IPS-NIHi11 (cell line): ENCODE measurements around the gene ACIN1.
A peak's percentile ranks its signal among the peaks of the same experiment; 100 is the strongest.

Experiments used
- DNase-seq: peaks from one replicate; pipeline ENCODE4 v3.0.0; 2012; ENCODE audit warnings: mixed read lengths, low spot score

The ACIN1 gene

DNA sequence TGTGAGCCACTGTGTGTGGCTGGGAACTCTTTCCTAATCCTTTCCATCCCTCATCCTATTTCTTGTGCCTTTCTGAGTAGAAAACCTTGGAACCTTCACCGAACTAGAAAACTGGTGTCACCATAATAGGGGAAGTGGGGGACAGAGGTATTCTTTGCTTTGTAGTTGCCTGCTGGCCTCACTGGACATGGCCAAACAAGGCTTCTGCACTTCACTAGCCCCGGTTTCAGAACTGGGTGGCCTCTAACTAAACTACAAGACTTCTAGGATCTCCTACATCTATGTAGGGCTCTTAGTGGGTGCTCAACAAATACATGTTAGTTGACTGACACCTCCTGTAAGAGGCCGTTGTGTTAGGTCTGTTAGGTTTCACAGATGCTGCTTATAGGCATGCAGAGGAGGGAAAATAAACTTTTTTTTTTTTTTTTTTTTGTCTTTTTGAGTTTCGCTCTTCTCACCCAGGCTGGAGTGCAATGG is 10.4 kb upstream of the ACIN1 start:
- no peak for DNase-seq

GRCh38 chr14:23104591-23105347 is 9.8 kb upstream of the ACIN1 start, which contains the start of gene CIROP:
Gene CIROP (minus strand): TSS chr14:23104989. CDS start chr14:23104920, 69 bp downstream.
- no peak for DNase-seq

GRCh38 chr14:23104070-23104590 is 9.2 kb upstream of the ACIN1 start:
- no peak for DNase-seq

DNA sequence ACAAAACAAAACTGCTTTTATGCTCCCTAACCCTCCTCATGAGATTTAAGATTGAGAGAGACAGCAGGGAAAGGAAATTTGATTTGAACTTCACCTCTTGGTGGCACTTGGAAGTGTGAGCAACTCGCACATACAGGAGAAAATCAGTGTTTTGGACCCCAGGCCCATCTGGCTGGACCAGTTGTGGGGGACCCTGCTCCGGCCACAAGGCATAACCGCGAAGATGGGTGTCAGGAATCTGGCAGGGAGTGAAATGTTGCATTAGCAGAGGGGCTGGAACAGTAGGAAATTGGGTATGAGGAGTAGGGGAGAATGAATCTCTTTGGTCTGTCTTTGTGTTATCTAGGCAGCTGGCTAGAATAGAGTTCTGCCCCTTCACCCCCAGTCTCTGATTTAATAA is 8.6 kb upstream of the ACIN1 start:
- DNase-seq = no peak

DNA sequence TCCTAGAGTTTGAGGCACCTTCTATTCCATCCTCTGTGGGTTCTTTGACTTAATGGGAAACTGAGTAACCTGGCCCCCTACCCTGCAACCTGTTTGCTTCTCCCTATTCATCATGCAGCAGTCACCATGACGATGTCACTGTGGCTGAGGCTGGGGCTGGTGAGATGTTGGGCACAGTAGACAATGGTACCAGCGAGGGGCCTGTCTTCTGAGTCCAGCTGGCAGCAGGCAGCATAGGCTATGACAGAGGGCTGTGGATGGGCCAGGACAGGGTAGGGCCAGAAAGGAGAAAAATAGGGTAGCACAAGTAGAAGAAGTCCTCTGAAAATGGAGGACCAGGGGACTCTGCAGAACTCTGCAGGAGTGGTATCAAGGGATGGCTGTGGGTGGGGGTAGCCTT is 7.9 kb upstream of the ACIN1 start:
- DNase-seq = no peak

DNA sequence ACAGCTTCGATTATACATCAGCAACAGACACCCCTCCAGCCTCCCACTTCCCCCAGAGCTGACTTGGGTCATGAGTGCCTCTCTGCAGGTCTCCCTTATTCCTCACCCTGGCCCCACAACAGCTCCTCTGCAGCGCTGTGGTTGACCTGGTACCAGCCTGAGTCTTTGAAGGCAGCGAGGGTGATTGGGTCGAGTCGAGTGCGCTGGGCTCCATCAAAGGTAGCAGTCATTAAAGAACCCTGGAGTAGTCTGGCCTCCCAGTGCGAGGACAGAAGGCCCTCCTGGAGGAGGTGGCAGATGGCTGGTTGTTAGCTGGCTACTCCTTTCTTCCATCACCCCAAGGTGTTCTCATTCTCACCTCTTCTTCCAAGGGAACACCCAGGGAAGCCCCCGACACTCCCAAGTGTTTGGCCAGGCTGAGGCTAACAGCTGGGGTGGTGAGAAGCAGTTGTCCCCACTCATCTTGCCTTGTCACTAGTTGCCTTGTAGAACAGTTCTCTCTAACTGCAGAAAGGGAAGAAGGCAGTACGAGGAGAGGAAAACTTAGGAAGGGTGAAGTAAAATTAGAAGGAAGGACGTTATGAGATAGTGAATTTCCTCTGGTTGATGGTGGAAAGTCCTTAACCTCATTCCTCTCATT is 7.2 kb upstream of the ACIN1 start:
- DNase-seq = no peak

GRCh38 chr14:23101213-23101970 is 6.5 kb upstream of the ACIN1 start:
- DNase-seq = no peak

DNA sequence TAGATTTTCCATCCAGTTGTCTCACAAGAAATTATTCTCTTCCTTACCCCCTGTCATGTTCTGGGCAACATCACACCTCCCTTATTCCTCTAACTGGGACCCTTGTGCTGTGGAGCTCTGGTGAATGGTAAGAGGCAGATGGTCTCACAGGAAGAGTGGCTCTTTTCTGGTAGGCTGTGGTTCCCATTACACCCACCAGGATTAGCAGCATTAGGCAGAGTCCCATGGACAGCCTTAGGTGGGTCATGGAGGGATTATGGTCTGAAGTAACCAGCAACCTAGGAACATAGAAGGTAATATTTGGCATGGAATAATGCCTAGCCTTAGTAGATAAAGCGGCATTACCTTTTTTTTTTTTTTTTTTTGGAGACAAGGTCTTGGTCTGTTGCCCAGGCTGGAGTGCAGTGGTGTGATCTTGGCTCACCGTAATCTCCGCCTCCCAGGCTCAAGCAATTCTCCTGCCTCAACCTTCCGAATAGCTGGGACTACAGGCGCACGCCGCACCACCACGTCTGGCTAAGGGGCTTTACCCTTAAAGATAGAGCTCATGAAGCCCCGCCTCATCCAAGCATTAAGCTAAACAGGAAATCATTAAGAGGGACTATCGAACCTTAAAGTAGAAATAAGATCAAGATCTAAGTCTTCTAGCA is 4.4 kb upstream of the ACIN1 start:
- DNase-seq = no peak

GRCh38 chr14:23097786-23098185 is 2.9 kb upstream of the ACIN1 start:
- DNase-seq = no peak

DNA sequence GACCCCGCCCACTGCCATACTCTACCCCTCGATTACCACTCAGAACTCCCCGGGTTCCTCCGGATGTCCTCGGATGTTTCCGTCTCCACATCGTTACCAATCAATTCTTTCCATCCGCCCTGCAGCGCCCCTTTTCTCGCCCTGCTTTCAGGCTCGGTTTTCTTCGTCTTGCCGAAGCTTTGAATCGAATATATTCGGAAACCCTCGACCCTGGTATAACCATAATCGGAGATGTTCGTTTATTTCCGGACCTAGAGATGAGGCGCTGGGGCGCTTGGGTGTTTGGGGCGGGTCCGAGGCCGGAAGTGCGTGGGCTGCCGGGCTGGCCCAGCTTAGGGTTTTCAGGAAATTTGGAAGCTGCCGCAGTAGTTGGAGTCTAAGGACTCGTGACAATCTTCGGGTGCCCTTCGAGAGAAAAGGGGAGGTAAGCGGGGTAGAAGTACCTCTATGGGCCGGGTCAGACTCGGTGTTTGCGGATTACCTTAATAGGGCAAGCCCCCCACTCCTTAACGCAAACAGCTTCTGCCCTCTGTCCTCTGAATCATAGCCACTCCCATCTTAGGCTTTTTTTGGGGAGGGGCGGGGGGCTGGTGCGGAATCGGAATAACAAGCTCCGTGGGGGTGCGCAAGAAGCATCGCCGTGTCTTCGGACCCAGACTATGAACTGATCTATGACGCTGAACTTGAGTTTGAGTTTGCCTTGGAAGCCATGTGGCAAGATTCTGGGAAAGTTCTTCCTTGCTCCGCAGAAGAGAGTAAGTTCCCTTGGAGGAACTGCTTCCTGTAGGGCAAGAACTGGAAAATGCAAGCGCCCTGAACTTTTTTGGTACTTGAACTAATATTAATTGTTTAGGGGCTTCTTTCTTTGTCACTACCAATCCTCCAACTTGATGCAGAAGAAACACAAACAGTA is 516 bp upstream of the ACIN1 start, which contains the start of gene C14orf119:
C14orf119 (plus strand) TSS at position 310 of the 913 bp plus-strand sequence. CDS start 2,154 bp downstream, outside the sequence.
- DNase-seq = peak; percentile 99

DNA sequence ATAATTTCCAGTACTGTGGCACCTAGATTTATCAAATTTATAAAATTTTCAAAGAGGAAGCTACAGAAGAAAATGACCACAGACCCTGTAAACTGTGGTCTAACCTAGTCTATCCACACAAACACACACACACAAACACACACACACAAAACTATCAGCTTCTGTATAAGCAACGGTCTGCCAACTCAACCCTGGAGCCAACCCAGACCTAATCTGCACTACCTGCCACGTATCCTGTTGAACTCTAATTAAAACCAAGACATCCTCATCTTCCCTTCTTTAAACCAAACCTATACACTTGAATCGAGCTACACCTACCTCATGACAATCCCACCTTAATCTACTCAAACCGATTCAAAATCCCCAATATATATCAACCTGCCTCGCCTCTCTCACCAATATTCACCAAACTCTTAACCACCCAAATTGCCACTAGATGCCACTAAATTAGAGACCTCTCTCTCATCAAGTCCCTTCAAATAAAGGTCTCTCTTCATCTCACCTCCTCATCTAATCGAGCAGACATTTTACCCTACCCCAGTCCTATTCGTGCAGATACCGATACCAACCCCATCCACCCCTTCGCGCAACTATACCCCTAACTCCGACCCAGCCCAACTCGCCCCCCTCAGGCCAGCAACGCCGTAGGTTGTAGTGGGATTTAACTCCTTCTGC is 808 bp downstream of the ACIN1 start:
- DNase-seq = peak; percentile 86

DNA sequence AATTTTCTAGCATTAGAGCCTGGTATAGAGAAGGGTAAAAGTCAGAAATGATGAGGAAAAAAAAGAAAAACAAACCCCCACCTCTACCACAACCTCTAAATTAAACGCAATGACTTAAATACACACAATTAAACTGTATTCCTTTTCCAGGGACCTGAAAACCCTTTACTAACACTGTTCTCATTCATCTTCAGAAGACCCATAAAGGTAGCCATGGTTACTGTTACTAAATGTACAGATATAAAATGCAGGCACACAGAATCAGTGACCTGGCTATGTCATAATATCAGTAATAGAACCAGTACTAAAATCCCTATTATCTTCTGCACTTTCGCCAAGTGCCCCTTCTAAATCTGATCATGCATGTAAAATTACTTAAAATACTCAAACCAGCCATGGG is 1.4 kb downstream of the ACIN1 start:
- no peak for DNase-seq

DNA sequence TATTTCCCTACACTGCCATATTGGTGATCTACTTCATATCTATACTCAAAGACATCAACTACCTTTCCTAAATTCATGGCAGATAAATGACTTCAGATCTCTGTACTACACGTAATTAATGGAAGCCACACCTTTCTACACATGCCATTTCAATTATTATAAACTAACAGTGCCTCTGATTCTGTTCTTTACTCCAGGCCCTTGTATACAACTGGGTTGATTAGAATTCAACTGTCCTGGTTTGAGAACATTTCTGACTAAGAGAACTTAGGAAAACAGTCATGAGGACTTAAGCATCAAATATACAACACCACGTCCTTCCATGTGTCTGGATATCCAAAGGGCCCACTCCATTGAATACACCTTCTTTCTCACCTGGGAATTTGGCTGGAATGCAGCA is 1.8 kb downstream of the ACIN1 start:
- DNase-seq = no peak

GRCh38 chr14:23091294-23092225 is 3.4 kb downstream of the ACIN1 start:
- no peak for DNase-seq

DNA sequence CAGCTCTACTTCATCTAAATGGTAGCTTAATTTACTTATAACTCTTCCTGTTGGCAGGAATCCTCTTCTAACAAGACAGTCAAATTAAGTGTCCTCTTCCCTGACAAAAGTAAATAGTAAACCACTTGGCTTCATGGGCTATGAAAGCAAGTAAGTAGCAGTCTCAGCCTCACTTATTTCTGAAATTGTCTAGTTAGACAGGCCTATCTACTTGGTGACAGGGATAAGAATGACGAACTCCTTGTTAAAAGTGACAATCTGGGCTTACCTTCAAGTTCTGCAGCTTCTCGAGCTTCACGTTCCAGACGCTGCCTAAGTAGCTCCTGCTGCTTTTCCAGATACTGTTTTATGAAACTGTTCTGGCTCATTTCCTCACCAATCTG is 4.7 kb downstream of the ACIN1 start:
- DNase-seq = no peak

DNA sequence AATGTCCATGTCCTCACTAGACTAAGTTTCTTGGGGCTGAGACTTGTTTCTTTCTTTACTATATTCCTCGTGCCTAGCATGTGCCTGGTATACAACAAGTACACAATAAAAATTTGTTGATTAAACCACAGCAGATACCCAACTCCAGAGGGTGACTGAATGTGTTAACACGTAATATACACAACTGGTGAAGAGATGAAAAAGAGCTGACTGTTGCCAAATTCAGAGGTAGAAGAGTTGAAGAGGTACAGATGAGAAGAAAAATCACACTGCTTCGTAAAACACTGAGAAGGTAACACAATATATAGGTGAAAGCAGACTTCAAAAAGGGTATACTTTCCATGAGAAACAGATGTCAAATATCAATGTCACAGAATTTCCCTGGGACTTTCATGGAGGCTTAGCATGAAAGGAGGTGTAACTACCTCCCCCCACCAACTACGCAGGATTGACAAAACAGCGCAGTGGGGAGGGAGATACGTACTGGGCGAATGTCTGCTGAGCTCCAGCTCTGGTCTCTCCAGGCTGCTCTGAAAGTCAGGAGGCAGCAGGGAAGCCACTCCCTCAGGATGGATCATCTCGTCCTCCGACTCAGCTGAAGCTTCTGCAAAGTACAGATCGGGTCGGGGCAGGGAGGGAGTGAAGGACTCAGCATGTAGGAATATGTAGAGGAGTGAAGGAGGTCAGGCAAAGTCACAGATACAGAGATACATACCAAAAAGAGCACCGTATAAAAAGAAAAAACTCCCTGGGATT is 5.3 kb downstream of the ACIN1 start:
- DNase-seq = no peak

GRCh38 chr14:23086565-23086964 is 8.4 kb downstream of the ACIN1 start:
- no peak for DNase-seq

DNA sequence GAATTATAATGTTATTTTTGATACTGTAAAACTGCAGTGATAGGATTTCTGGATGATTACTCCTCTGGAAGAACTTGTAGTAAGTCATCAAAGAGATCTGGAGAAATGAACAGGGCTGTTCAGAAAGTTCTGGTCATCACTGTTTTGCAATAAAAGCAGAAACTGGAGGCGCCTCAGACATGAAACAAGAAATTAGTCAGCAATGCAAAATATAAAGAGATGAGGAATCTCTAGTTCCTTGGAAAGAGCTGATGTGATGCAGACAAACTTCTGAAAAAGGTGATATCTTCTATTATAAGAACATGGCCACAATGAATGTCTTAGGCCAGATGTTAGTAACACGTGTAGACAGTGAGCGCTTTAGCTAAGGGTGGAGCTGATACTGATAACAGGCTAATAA is 9.5 kb downstream of the ACIN1 start:
- no peak for DNase-seq
